ENCODE results near the gene ZNF805. TPM values are rescaled to one million over a fixed set of nuclear protein-coding genes. Genes with fewer than 3 reads are reported as not detected.

Gene ZNF805
- total and polyA plus RNA-seq, 9 donors = 1.7 to 27.8 (median 17.1) TPM

GRCh38 chr19:57290970-57291369, 50.5 kb downstream of the ZNF805 start:
- peaks cover 12 to 73% of the 10 kb centered on the region in 2 donors for H3K9me3 ChIP-seq
- peaks cover 27% of the 10 kb centered on the region for H3K36me3 ChIP-seq
- WGBS, 3 donors = 93 to 98% (median 95%) methylated on average over 11 of the region's 11 CpGs
- no peak for DNase-seq
- no peaks in the 10 kb centered on the region for H3K4me1 ChIP-seq (ENCODE audit: insufficient read depth)
- H3K4me3 ChIP-seq = no peak overlapping the region
- intact Hi-C loops (cut with DNase I) = no loop called here
- TF ChIP-seq EP300 (IDR thresholded peaks at IDR 0.05) = no peak
- no peak for TF ChIP-seq CTCF (IDR thresholded peaks at IDR 0.05)
- TF ChIP-seq POLR2A (IDR thresholded peaks at IDR 0.05) = no peak
- no peaks in the 10 kb centered on the region for H3K27me3 ChIP-seq
- H3K27ac ChIP-seq = no peak overlapping the region

GRCh38 chr19:57292547-57292946, 52.1 kb downstream of the ZNF805 start:
- Histone ChIP-seq H3K9me3 (peaks cover 9 to 59% of the 10 kb centered on the region in 2 donors), H3K36me3 (peaks cover 24% of the 10 kb centered on the region), H3K27me3 (no peaks in the 10 kb centered on the region), H3K4me1 (ENCODE audit: insufficient read depth) (no peaks in the 10 kb centered on the region), H3K4me3 (no peak overlapping the region), H3K27ac (no peak overlapping the region)
- DNase-seq = no peak
- WGBS, 3 donors = 90 to 96% (median 92%) methylated on average over 1 of the region's 1 CpG
- no peak for TF ChIP-seq CTCF (IDR thresholded peaks at IDR 0.05)
- no peak for TF ChIP-seq POLR2A (IDR thresholded peaks at IDR 0.05)
- TF ChIP-seq EP300 (IDR thresholded peaks at IDR 0.05) = no peak
- intact Hi-C loops (cut with DNase I) = no loop called here

GRCh38 chr19:57293719-57294118, 53.3 kb downstream of the ZNF805 start:
- Histone ChIP-seq H3K27ac (no peak overlapping the region), H3K27me3 (no peaks in the 10 kb centered on the region), H3K9me3 (peaks cover 9 to 47% of the 10 kb centered on the region in 2 donors), H3K4me3 (no peak overlapping the region), H3K4me1 (ENCODE audit: insufficient read depth) (no peaks in the 10 kb centered on the region), H3K36me3 (peaks cover 20% of the 10 kb centered on the region)
- no peak for DNase-seq
- WGBS, 3 donors = 97 to 100% (median 98%) methylated on average over 1 of the region's 1 CpG
- intact Hi-C loops (cut with DNase I) = no loop called here
- TF ChIP-seq POLR2A (IDR thresholded peaks at IDR 0.05) = no peak
- TF ChIP-seq CTCF (IDR thresholded peaks at IDR 0.05) = no peak
- TF ChIP-seq EP300 (IDR thresholded peaks at IDR 0.05) = no peak

- Histone ChIP-seq H3K9me3 (peaks cover 4 to 19% of the 10 kb centered on the region in 2 donors), H3K36me3 (no peaks in the 10 kb centered on the region), H3K4me1 (ENCODE audit: insufficient read depth) (no peaks in the 10 kb centered on the region), H3K27ac (no peak overlapping the region), H3K4me3 (no peak overlapping the region), H3K27me3 (no peaks in the 10 kb centered on the region)
- 88 to 93% (median 89%) methylated on average over 1 of the region's 1 CpG for WGBS, 3 donors
- intact Hi-C loops (cut with DNase I) = no loop called here
- no peak for DNase-seq
- TF ChIP-seq POLR2A (IDR thresholded peaks at IDR 0.05) (no peak), CTCF (IDR thresholded peaks at IDR 0.05) (no peak), EP300 (IDR thresholded peaks at IDR 0.05) (no peak)
Observed at GRCh38 chr19:57302020-57302465, 61.6 kb downstream of the ZNF805 start.

All from ovary (tissue), 9 donors.